GM19351 (cell line): ENCODE results near the gene ITPR1.
"Not testable (repeated sequence)": the region's sequence is repeated elsewhere in the genome, so short reads cannot be mapped to it uniquely, and the experiment has no call there.

Experiments
- ATAC-seq: cut with Tn5 transposase; IDR thresholded peaks from one replicate; pipeline ENCODE4 v1.9.1; 2021; ENCODE audit warnings: mild to moderate bottlenecking, moderate library complexity; ENCODE audit not compliant: unreplicated experiment

Gene ITPR1

DNA sequence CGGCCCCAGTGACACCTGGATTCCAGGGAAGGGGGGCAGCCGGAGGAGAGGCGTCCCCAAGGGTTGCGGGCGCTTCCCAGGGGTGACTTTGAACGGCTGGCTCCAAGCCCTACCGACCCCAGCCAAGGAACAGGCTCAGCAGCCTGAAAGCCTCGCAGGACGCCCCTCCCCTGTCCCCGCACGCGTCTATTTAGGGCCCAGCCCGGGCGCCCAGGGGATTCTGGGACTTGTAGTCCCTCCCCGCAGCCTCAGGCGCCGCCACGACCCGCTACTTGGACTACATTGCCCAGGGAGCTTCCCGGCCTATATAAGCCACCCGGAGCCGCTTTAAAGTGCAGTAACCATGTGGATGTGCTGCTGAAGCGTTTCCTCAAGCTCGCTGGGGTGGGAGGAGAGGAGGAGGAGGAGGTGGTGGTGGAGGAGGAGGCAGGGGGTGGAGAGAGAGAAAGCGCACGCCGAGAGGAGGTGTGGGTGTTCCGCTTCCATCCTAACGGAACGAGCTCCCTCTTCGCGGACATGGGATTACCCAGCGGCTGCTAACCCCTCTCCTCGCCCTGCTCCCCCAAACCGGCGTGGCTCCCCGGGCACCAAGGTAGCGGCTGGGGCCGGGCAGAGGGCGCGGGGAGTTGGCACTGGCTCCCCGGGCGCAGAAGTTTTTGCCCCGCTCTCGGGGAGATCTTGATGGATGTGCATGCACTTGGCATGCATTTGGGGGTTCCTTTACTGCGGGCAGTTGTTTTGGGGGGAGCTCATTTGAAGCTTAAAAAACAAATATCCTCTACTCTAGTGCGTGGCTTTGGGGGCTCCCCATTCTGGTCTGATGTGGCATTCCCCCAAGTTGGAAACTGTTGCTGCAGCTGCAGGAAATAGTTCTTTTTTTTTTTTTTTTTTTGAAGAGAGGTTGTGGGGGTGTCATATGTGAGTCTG is at the start of gene ITPR1:
Gene ITPR1 (plus strand): TSS at position 335 of the 927 bp plus-strand sequence. CDS start 23,144 bp downstream, outside the sequence.
- ATAC-seq, result peak; percentile 87

DNA sequence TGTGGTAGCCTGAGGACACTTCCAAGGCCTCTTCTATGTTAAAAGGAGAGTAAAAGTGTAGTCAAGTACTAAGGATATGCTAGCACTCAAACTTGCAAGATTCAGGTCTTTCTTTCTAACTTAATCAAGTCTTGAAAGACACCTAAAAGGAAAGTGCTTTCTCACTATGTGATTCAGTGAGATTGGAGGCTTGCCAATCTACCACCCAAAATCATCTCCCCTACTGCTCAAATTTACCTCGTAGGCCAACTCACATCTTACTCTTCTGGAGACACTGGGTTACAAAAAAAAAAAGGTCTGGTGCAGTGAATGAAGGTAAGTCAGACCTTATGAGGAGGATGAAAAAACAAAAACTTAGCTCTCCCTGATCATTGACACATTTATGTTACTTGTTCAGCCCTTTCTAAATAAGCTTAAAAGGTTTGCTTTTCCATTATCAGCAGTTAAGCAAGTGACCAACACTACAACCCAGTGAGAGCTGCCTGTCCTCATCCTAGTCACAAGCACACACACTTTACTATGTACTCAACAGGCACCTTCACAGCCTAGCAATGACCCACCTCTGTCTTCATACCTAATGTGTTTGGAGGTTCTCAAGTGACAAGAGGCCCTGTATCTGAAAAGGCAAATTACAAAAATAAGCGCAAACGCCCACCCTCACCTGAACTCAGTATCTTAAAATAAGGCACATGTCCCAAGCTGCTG is 45.7 kb upstream of the ITPR1 start:
- ATAC-seq, result no peak

DNA sequence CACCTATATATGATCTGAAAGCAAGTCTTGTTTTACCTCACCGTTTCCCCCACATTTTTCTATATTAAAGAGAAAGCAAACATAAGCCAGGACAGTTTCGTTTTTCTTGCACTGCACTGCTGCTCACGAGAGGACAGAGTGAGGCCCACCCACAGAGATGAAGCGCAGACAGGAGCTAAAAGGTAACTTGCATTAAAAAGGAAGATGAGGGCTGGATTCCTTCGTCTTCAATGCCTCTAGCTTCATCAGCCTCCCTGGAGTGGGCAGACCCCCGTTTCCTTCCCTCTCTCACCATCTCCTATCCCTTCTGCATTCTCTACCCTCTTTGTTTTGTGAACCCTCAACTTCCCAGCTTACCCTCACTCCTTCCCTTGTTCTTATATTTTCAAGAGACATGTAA is 45.0 kb upstream of the ITPR1 start:
- no peak for ATAC-seq

DNA sequence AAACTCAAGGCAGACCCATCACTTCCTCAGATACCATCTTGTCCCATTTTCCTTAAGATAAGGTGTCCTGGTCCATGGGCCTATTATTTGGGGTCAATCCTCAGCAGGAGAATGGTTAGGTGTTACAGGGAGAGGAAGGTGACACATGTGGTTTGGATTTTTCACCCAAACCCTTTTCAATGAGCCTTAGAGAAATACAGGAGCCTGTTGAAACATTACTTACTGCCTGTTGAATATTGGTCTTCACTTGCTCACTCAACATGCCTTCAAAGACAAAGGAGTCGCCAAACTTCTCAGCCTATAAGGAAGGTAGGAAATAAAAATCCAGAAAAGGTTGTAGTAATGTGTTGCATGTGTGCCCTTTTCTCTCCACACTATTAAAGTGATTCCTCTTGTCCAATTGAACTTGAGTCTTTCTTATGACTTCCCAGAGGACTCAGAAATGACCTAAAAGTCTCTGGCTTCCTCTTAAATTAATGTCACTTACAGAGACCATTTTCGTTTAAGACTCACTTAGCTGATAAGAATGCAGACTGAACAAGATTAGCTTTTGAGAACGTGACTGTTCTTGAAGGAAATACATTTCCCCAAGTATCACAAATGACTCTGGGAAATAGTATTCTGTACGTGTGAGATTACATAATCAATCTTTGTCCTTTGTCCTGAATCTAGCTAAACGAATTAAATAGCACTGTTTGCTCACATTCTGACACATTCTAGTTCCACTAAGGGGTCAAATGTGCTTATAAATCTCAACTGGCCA is 43.9 kb upstream of the ITPR1 start:
- ATAC-seq, result no peak

DNA sequence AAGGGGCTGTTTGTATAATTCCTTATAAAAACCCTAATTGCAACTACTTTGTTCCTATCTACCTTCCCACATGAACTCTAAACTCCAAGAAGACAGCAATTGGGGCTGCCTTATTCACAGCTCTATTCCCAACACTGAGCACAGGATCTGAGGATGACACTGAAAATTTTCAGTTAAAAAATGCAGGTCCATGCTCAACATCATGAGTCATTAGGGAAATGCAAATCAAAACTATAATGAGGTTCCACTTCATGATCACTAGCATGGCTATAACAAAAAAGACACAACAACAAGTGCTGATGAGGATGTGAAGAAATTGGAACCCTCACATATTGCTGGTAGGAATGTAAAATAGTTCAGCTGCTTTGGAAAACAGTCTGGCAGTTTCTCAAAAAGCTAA is 39.0 kb upstream of the ITPR1 start:
- ATAC-seq, result no peak

DNA sequence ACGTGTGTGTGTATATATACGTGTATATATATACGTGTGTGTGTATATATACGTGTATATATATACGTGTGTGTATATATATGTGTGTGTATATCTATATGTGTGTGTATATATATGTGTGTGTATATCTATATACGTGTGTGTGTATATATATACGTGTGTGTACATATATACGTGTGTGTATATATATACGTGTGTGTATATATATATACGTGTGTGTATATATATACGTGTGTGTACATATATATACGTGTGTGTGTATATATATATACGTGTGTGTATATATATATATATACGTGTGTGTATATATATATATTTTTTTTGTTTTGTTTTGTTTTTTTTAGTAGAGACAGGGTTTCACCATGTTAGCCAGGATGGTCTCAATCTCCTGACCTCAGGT is 36.4 kb upstream of the ITPR1 start:
- not testable (repeated sequence) for ATAC-seq

DNA sequence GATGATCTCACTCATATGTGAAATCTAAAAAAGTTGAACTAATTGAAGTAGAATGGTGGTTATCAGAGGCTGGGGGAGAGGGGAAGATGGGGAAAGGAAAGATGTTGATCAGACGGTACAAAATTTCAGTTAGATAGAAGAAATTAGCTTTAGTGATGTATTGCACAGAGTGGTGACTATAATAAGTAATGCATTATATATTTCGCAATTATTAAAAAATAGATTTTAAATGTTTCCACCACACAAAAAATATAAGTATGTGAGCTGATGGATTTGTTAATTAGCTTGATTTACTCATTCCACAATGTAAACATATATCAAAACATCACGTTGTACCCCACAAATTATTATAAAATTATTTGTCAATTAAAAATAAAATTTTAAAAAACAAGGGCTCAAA is 34.2 kb upstream of the ITPR1 start:
- ATAC-seq, result no peak

DNA sequence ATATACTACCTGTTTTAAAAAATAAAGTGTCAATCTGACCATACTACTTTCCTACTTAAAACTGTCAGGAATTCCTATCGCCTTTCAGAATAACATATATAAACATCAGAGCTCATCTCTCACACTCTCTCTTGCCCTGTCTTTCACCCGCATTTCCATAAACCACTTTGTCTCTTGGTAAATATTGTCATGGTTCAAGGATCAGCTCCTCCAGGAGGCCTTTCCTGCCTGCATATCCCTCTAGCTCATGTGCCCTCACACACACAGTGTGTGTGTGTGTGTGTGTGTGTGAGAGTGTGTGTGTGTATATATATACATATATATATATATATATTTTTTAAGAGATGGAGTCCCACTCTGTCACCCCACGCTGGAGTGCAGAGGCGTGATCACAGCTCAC is 32.8 kb upstream of the ITPR1 start:
- ATAC-seq, result no peak

DNA sequence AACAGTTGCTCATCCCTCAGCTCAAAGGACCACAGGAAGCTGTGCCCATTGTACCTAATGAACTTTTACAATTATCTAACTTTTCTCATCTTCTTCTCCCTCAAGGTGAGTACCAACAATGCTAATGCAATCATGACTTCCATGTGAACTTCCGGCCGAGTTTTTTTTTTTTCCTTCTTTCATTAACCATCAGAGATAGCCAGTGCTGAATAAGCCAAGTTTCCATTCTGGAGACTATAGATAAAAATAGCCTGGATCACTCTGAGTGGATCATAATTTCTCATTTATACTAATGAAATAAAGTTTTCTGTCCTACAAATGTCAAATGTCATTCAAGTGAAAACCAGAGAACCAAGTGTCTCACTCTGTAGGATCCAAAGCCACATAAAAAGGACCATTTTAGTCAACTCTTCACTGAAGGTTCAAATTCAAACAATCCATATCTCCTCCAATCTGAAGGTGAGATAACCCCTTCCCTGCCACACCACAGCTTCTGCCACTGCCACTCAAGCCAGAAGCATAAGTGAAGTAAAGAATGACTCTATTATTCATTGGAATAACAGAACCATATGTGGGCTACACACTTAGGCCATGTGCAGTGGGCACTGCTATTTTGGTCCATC is 31.6 kb upstream of the ITPR1 start:
- ATAC-seq, result no peak

DNA sequence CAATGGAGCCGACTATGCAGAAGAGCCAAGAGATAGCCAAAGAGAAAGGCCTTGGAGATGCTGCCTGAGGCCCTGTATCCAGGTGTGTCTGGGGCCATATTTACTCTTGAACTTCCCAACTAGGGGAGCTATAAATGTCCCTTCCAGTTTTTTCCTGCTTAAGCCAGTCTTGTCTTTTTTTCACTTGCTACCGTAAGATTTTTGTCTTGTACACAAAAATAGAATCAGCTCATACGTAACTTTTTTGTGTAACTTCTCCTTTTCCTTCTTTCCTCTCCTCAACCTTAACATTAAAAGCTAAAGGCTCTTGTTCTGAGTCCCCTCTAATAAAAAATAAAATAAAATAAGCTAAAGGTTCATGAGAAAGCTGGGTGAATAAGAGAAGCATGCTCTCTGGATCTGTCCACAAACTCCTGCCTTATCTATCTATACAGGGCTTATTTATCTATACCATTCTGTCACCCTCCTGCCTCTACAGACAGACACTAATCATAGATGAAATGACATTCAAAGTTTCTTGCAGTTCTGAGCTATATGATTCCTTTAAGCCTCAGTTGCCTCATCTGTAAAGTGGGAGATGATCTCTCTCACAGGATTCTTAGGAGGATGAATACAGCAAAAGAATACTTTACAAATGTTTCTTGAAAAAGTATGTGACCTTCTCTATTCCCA is 30.6 kb upstream of the ITPR1 start:
- no peak for ATAC-seq

DNA sequence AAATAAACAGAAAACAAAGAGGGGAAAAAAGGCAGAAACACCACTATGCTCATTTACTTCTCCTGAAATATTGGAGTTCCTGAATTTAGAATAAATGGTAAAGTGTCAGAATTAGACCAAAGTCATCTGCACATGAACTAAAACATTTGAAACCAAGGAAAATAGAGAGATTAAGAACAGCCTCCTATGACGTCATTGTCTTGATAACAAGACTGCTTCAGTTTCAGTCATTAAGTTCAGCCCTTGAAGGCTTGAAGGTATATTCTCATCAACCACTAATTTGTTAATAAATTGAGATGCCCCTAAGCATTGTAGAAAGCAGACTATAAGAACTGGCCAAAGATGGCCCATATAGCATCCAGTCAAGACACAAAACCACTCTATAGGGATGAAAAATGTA is 28.6 kb upstream of the ITPR1 start:
- no peak for ATAC-seq

DNA sequence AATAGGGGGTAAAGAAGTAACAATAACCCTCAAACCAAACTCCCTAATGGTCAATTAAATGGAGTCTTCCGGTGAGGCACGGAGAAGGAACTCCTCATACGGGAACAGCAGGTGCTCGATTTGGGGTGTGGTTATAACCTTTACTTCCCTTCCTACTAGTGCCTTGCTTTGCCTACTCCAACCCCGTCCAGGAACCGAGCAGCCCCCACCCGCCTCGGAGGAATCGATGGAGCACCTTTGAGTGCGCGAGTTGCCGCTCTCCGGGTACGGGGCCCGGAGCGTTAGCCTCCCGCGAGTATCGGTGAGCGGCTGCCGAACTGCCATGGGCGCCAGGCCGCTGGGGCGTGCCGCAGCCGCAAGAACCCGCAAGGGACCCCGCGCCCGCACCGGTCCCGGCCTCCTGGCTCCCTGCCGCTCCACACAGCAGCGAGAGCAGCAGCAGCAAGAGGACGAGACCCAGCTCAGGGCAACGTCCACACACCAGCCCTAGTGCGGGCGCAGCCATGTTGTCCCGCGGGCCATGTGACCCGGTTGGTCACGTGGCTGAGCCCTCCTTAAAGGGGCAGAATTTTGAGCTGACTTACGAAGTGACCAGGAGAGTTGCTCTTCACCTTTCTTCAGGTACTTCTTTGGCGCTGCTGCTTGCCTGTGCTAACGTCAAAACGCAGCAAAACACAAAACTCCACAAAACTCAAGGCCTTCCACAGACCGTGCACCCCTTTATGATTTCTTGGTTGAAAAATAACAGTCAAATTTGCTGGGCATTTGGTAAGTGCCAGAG is 26.2 kb upstream of the ITPR1 start, which contains the start of gene SUMF1:
Gene SUMF1 (minus strand): TSS at position 529 of the 781 bp plus-strand sequence. CDS start 24 bp downstream, at position 505.
- peak; percentile 99 for ATAC-seq

DNA sequence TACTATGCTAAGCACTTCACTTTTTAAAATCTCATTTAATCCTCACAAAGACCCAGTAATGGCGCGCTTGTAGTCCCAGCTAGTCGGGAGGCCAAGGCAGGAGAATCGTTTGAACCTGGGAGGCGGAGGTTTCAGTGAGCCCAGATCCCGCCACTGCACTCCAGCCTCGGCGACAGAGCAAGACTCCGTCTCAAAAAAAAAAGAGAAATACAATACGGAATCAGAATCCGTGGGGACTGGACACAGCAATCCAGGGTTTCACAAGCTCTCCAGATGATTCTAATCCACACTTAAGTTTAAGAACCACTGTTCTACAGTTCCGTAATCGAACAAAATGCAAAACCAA is 25.7 kb upstream of the ITPR1 start:
- ATAC-seq, result no peak

DNA sequence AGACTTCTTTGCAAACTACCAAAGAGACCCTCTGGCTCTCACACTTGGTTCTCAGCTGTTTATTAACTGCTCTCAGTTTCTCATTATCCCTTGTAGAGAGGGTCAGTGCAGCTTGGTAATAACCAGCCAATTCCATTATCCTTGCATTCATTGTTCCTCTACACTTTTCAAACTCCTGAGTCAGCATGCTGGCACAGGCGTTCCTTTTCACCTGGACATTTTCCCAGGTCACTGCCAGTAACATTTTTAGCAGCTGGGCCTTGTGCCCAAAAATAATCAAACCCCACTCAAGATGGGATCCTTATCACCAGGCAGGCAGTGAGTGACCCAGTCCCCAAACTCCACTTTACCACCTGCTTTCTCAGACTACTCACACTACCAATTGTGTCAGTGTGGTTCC is 21.2 kb upstream of the ITPR1 start:
- no peak for ATAC-seq

DNA sequence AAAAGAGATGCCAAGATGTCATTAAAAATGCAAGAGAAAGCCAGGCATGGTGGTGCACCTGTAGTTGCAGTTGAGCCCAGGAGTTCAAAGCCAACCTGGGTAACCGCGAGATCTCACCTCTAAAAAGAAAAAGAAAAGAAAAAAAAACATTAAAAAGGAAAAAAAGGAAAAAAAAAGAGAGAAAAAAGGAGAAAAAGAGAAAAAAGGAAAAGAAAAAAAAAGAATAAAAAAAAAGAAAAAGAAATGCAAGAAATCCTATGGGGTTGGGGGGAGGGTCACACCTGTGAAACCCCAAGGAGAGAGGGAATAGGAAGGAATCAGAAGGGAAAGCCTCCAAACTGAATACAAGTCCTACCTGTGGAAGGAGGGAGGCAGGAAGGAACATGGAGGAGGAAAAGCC is 20.8 kb upstream of the ITPR1 start:
- ATAC-seq, result no peak

DNA sequence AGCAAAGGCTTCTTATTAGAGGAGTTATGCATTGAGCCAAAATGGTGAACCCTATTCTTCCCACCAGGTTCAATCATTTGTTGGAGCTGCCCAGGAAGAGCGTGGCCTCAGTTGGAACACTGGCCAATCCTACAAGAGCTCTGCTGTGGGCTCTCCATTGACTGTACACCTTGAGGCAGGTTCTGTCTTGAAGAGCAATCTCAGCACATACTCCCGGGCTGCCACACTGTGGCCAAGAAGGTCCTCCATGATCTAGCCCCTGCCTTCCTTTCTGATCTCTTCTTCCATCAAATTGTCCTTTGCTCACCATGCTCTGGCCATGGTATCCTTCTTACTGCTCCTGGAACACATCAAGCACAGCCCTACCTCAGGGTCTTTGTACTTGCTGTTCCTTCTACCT is 20.4 kb upstream of the ITPR1 start:
- ATAC-seq, result no peak

DNA sequence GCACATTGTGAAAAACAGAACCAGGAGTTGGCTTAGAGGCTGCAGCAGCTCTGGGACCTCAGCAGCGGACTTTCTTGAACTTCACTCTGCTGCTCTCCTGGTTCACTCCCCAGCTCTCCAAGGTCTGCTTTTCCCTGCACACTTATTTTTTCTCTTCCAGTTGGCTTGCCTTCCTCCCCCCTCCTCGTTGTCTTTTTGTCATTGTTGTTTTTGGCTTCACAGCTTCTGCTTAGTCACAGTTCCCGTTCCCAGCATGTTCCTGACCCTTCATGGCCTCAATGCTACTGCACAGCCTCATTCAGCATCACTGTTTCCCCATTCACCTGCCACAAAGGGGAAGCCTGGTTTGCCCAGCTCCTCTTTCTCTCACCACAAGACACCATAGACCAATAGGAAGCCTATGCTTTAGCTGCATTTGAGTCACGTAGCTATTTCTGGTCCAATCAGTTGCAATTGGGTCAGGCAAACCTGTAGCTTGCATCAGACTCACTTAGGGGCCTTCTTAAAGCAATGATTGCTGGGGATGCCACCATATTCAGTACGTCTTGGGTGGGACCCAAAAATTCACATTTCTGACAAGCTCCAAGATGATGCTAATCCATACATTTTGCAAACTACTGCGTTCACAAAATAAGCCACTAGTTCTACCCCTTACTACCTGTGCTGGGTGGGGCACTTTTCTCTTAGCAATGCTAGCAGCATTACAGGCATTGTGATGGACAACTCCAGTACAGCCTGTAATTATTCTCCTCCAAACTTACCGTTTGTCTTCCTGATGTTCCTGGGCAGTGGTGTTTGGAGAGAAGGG is 18.3 kb upstream of the ITPR1 start:
- ATAC-seq, result peak; percentile 74

DNA sequence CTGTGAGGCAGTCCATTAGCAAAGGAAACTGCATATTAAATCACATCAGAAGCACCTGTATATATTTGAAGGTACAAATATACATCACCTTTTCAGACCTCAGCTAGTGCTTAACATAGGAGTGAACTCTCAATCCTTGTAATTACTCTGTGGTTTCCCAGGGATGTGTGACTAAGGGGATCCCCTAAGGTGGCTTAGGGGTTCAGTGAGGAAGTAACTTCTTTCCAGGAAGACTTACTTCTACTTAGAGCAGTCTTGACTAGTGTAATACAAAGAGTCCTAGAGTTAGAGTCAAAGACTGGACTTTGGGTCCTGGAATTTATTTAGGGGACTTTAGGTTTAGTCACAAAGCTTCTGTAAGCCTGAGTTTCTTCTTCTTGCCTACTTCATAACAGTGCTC is 17.3 kb upstream of the ITPR1 start:
- ATAC-seq, result no peak

DNA sequence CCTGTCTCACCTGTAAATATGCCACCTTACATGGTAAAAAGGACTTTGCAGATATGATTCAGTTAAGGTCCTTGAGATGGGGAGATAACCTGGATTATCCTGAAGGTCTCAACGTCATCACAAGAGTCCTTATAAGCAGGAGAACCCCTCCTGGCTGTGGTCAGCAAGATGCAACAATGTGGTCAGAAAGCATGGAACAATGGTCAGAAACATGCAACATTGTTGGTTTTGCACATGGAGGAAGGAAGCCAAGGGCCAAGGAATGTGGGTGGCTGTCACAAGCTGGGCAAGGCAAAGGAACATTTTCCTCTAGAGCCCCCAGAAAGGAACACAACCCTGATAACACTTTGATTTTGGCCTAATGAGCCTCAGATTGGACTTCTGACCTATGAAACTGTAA is 16.7 kb upstream of the ITPR1 start:
- ATAC-seq, result no peak
